Right lobe of liver (tissue), 6 donors: ENCODE data around the gene FSTL4. TPM values are rescaled to one million over a fixed set of nuclear protein-coding genes. Genes with fewer than 3 reads are reported as not detected.

ENCODE experiments used
- ATAC-seq, 4 donors: fragments of 200-7000 bp; cut with Tn5 transposase; one replicate each; pipeline ENCODE4 v1.9.1; 2020; ENCODE audit warnings: mild to moderate bottlenecking in 4 of 4, moderate library complexity in 4 of 4
- DNase-seq, 3 donors: peaks; one replicate each; pipeline ENCODE4 v3.0.0-alpha.2; 2020
- H3K27ac ChIP-seq, 3 donors: fragments of 200-600 bp; one replicate each; pipeline ENCODE4 v1.8.0; 2022
- H3K27me3 ChIP-seq, 2 donors: fragments of 200-600 bp; one replicate each; pipeline ENCODE4 v1.8.0; 2022
- H3K36me3 ChIP-seq, 4 donors: fragments of 200-600 bp; sonication (generic) in 1 of 4; one replicate each; pipeline versions ENCODE4 v1.5.1 to v1.8.0; 2017 to 2022; ENCODE audit warnings: control low read depth in 1 of 4
- H3K4me1 ChIP-seq, 4 donors: fragments of 200-600 bp; sonication (generic) in 1 of 4; one replicate each; pipeline versions ENCODE4 v1.5.1 to v1.8.0; 2017 to 2022; ENCODE audit warnings: control low read depth in 1 of 4
- H3K4me3 ChIP-seq, 3 donors: fragments of 200-600 bp; one replicate each; pipeline ENCODE4 v1.8.0; 2022
- H3K9me3 ChIP-seq, 4 donors: fragments of 200-600 bp; sonication (generic) in 1 of 4; one replicate each; pipeline versions ENCODE4 v1.5.1 to v1.8.0; 2017 to 2022; ENCODE audit warnings: control low read depth in 1 of 4
- POLR2A ChIP-seq: fragments of 450-650 bp; IDR thresholded peaks from one replicate; pipeline ENCODE4 v1.6.1; 2017; ENCODE audit warnings: antibody characterized with exemption, mild to moderate bottlenecking
- WGBS: methylation state at CpG from one replicate; pipeline ENCODE4 v1.1.6; 2018; ENCODE audit warnings: low coverage, low lambda C conversion rate; ENCODE audit not compliant: insufficient coverage; ENCODE audit errors: missing lambda C conversion rate; 5-methylcytosine and 5-hydroxymethylcytosine counted together
- intact Hi-C, 2 donors: fragments of 100-400 bp; cut with DNase I; formaldehyde crosslinking; loops; one replicate each; pipeline versions ENCODE4 v1.11.2 to v1.14.1; 2022
- total RNA-seq, 6 experiments: library from RNA; depleted of rRNA in 2 of 6; stranded (reverse); fragments of >200 nt in 2 of 6; fragmentation: NEBNext Ultra II Directional in 3 of 6; extraction: Animal tissue kit (Norgen Biotek cat#: 25700) in 3 of 6; gene quantifications; one replicate each; pipeline versions ENCODE4 v1.1.0 to v1.2.4, GENCODE V29; 2016 to 2023
- TF ChIP-seq, protein P1 (sequence below), 4 donors: fragments of 200-600 bp in 3 of 4; fragments of 450-650 bp in 1 of 4; IDR thresholded peaks; one replicate each; pipeline versions ENCODE4 v1.5.1 to v1.8.0; 2016 to 2022; ENCODE audit warnings: antibody characterized with exemption in 4 of 4, mild to moderate bottlenecking in 2 of 4
- donor health status: DM: no; HTN: yes; CAD: no.
- donor health status: DM: no; HTN: no; CAD: no.
- donor health status: DM: no; HTN: no; CAD: no.
- donor health status: DM: no; HTN: yes; CAD: no.
- donor health status: DM: no; HTN: yes; CAD: no.

Gene FSTL4
- total RNA-seq, 6 experiments from 2014 or later, result 0.62 to 1.3 (median 0.80) TPM; not detected in 3

DNA sequence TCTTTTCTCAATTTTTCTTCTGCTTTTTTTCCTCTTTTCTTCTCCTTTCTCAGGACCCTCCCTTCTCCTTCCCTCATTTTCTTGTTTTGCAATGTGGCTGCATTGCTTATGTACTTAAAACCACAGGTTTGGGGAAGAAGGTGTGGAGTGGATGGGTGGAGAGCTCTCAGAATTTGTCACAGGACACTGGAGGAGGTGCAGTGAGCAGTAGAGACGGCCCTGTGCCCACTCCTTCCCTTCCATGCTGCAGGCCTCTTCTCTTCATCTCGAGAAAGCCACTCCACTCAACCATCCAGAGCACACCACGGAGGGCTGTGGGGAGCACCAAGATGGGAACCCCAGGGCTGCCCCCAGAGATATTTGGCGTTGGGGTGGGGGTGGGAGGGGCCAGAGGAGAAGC, 92.3 kb downstream of the FSTL4 start:
- ATAC-seq (no peak), DNase-seq (no peak)
- TF ChIP-seq, protein P1, sequence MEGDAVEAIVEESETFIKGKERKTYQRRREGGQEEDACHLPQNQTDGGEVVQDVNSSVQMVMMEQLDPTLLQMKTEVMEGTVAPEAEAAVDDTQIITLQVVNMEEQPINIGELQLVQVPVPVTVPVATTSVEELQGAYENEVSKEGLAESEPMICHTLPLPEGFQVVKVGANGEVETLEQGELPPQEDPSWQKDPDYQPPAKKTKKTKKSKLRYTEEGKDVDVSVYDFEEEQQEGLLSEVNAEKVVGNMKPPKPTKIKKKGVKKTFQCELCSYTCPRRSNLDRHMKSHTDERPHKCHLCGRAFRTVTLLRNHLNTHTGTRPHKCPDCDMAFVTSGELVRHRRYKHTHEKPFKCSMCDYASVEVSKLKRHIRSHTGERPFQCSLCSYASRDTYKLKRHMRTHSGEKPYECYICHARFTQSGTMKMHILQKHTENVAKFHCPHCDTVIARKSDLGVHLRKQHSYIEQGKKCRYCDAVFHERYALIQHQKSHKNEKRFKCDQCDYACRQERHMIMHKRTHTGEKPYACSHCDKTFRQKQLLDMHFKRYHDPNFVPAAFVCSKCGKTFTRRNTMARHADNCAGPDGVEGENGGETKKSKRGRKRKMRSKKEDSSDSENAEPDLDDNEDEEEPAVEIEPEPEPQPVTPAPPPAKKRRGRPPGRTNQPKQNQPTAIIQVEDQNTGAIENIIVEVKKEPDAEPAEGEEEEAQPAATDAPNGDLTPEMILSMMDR (IDR thresholded peaks at IDR 0.05), result no peak
- TF ChIP-seq POLR2A, result no peak
- Histone ChIP-seq H3K4me3 (no peak overlapping the region), H3K27me3 (no peaks in the 10 kb centered on the region), H3K27ac (no peak overlapping the region), H3K9me3 (no peaks in the 10 kb centered on the region), H3K36me3 (no peaks in the 10 kb centered on the region), H3K4me1 (no peaks in the 10 kb centered on the region)
- intact Hi-C loops, result no loop called here
- WGBS, result 41% methylated on average over 4 of the region's 4 CpGs

DNA sequence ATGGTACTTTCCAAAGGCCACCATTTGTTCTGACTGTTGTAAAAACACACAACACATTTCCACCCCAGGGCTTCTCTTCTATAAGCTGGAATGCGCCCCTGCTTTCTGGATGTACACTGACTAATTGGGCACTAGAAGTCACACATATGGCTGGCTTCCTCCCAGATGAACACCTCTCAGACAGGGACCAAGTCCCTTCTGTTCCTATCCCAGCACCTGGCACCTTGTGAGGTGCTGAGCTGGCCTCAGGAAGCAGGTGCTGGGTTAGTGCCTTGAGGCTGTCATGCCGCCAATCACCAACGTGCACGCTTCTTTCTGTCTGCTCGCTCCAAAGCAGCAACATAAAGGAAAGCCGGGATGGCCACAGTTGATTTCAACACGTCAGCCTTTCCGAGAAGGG, 93.2 kb downstream of the FSTL4 start:
- TF ChIP-seq POLR2A, result no peak
- TF ChIP-seq, protein P1 (IDR thresholded peaks at IDR 0.05), result no peak
- intact Hi-C loops, result no loop called here
- ATAC-seq (no peak), DNase-seq (no peak)
- no peak overlapping the region for H3K27ac ChIP-seq
- no peak overlapping the region for H3K4me3 ChIP-seq
- no peaks in the 10 kb centered on the region for H3K27me3 ChIP-seq
- 64% methylated on average over 4 of the region's 8 CpGs for WGBS
- no peaks in the 10 kb centered on the region for H3K36me3 ChIP-seq
- no peaks in the 10 kb centered on the region for H3K4me1 ChIP-seq
- no peaks in the 10 kb centered on the region for H3K9me3 ChIP-seq

DNA sequence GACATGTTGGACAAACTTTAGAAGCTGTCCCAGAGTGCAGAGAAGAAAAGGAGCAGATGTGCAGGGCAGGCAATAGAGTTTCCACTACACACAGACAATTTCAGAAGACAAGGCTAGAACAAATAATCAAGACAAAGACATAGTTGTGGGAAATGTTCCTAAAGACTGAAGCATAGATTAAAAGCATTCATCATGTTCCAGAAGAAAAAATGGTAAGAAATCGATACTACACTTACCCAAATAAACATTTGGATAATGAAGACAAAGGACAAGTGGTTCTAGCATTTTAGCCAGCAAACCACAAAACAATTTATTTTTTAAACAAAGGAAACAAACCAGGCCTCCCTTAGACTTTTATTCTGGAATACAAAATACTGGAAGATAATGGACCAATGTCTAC, 97.9 kb downstream of the FSTL4 start:
- Histone ChIP-seq H3K9me3 (no peaks in the 10 kb centered on the region), H3K4me1 (peaks cover 0 to 7% (median under 1%) of the 10 kb centered on the region in 4 donors), H3K36me3 (no peaks in the 10 kb centered on the region), H3K27me3 (no peaks in the 10 kb centered on the region), H3K27ac (no peak overlapping the region), H3K4me3 (no peak overlapping the region)
- DNase-seq (no peak), ATAC-seq (no peak)
- intact Hi-C loops, result no loop called here
- TF ChIP-seq, protein P1 (IDR thresholded peaks at IDR 0.05), result no peak
- no peak for TF ChIP-seq POLR2A
- WGBS, result 40% methylated on average over 1 of the region's 1 CpG

DNA sequence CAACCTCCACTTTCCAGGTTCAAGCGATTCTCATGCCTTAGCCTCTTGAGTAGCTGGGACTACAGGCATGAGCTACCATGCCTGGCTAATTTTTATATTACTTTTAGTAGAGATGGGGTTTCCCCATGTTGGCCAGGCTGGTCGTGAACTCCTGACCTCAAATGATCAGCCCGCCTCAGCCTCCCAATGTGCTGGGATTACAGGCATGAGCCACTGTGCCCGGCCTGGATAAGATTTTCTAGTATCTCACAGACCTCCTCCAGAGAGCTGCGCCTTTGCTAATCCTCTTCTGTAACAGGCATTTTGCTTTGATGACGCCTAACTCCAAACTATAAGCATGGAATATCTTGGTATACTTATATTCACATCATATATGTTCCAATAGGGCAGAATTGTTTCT, 99.4 kb downstream of the FSTL4 start:
- no peak overlapping the region for H3K4me3 ChIP-seq
- DNase-seq, result no peak
- 90% methylated on average over 4 of the region's 6 CpGs for WGBS
- H3K27ac ChIP-seq, result no peak overlapping the region
- H3K36me3 ChIP-seq, result no peaks in the 10 kb centered on the region
- H3K27me3 ChIP-seq, result no peaks in the 10 kb centered on the region
- intact Hi-C loops, result no loop called here
- no peaks in the 10 kb centered on the region for H3K9me3 ChIP-seq
- peaks cover 0 to 12% (median 2%) of the 10 kb centered on the region in 4 donors for H3K4me1 ChIP-seq
- no peak for TF ChIP-seq POLR2A
- TF ChIP-seq, protein P1 (IDR thresholded peaks at IDR 0.05), result no peak
- no peak for ATAC-seq
